ENCODE measurements around the gene SYNGR2.

GRCh38 chr17:78168903-78169793 lies 767 bp downstream of the SYNGR2 start:
- no peak for TF ChIP-seq GTF2F1 (IDR thresholded peaks at IDR 0.05; ENCODE audit: borderline replicate concordance, low read depth, low read length)
- TF ChIP-seq CTCF (IDR thresholded peaks at IDR 0.05; ENCODE audit: control extremely low read depth in 1 of 3, insufficient read depth in 1 of 3, low read depth in 1 of 3, low read length in 3 of 3) = no peak
- TF ChIP-seq CEBPB (IDR thresholded peaks at IDR 0.05; ENCODE audit: low read depth, low read length) = no peak
- TF ChIP-seq USF2 (IDR thresholded peaks at IDR 0.05; ENCODE audit: low read length) = no peak
- no peak for TF ChIP-seq BRCA1 (IDR thresholded peaks at IDR 0.05; ENCODE audit: low read depth, low read length)
- TF ChIP-seq POLR2AphosphoS5 (IDR thresholded peaks at IDR 0.05; ENCODE audit: low read depth, low read length) = no peak; the same call in 1 of the 2 replicates
- no peak for TF ChIP-seq JUND (IDR thresholded peaks at IDR 0.05; ENCODE audit: low read length)
- TF ChIP-seq ATF3 (IDR thresholded peaks at IDR 0.05; ENCODE audit: insufficient read depth, low read depth, low read length) = no peak
- no peak for TF ChIP-seq POLR2A (IDR thresholded peaks at IDR 0.05; ENCODE audit: control extremely low read depth in 1 of 2, low read depth in 2 of 2, low read length in 2 of 2)

All from H1 (cell line).